HG03460 (cell line): ENCODE results near the gene NEK4.
"Not testable (repeated sequence)": the region's sequence is repeated elsewhere in the genome, so short reads cannot be mapped to it uniquely, and the experiment has no call there.

ENCODE experiments used
- ATAC-seq: cut with Tn5 transposase; IDR thresholded peaks from one replicate; pipeline ENCODE4 v1.9.1; 2021; ENCODE audit not compliant: unreplicated experiment

The NEK4 gene

DNA sequence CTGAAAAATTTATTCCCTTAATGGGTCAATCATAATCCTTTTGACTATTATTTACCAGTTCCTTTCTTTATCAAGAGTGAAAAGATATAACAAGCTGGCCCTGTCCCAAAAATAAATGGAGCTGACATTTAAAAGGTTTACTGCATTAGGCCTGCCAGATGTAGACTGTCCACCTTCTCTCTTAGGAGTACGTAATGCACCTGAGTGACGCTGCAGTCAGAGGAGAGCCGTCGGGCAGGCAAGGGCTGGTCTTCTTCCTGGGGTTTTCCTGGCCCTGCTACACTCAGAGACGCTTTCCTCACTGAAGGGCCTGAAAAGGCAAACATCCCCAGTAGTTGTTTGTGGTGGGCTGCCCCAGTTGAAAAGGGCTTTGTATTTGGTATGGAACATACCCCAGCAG, 27.6 kb downstream of the NEK4 start:
- no peak for ATAC-seq

DNA sequence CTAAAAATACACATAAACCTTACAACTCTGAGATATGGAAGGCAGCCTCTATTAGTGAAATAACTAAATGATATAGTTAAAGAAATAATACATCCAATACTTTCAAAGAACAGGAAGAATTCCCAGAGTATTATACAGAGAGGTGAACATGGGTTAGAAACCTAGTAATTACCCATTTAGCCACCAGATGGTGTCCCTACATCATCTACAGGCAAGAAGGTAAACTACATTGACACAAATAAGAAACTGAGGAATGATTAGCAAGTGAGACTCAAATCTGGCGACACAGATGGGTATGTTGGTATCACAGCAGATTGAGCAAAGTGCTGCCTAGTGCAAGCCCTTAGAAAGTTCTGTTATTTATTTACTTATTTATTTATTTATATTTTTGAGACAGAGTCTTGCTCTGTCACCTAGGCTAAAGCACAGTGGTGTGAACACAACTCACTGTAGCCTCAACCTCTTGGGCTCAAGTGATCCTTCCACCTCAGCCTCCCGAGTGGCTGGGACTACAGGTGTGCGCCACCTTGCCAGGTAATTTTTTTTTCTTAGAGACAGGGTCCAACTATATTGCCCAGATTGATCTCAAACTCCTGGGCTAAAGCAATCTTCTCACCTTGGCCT, 28.2 kb downstream of the NEK4 start:
- no peak for ATAC-seq

DNA sequence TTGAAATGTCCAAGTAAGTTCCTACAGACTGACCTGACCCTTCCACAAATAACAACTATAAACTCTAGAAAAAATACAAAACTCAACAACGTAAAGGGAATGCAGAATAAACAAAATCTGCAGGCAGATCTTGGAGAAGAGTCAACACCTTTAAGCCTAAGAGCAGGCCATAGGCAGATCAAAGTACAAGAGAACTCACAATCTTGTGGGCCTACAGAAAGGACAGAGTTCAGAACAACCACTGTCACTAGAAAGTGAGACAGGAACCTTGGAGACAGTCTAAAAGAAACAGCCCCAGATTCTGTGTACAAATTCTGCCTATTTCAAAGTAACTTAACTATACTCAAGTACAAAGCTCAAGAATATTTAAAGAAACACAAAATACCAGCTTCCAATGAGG, 31.0 kb downstream of the NEK4 start:
- ATAC-seq, result no peak

DNA sequence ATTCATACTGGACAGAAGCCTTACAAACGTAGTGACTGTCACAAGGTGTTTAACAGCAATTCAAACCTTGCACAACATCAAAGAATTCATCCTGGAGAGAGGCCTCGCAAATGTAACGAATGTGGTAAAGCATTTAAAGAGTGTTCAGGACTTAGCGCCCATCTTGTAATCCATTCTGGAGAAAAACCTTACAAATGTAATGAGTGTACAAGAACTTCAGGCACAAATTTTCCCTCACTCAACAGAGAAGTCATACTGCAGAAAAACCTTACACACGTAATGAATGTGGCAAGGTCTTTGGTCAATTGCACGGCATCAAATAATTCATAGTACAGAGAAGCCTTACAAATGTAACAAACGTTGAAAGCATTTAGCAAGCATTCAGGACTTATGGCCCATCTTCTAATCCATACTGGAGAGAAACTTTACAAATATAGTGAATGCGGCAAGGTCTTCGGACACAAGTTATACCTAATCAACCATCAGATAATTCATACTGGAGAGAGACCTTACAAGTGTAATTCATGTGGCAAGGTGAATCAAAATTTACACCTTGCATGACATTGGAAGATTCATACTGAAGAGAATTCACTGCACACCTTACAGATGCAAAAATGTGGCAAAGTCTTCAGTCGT, 37.4 kb downstream of the NEK4 start:
- ATAC-seq, result no peak

DNA sequence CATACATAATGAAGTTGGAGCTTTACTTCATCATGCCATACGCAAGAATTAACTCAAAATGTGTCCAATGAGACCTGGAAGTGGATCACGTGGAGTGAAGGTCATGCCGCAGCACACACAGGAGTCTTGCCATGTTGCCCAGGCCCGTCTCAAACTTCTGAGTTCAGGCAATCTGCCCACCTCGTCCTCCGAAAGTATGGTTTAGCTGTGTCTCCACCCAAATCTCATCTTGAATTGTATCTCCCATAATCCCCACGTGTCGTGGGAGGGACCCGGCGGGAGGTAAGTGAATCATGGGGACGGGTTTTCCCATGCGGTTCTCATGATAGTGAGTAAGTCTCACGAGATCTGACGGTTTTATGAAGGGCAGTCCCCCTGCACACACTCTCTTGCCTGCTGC, 39.1 kb downstream of the NEK4 start:
- ATAC-seq, result no peak

DNA sequence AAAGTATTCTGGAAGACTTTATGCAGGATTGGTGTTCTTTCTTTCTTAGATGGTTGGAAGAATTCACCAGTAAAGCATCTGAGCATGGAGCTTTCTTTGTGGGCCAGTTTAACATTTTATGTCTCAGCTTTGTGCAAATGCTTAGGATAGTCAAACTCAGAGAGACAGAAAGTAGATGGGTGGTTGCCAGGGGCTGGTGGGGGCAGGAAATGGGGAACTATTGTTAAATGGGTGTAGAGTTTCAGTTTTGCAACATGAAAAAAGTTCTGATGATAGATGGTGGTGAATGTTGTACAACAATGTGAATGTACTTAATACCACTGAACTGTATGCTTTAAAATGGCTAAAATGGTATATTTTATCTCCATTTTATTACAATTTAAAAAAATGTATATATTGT, 40.1 kb downstream of the NEK4 start:
- ATAC-seq, result no peak

DNA sequence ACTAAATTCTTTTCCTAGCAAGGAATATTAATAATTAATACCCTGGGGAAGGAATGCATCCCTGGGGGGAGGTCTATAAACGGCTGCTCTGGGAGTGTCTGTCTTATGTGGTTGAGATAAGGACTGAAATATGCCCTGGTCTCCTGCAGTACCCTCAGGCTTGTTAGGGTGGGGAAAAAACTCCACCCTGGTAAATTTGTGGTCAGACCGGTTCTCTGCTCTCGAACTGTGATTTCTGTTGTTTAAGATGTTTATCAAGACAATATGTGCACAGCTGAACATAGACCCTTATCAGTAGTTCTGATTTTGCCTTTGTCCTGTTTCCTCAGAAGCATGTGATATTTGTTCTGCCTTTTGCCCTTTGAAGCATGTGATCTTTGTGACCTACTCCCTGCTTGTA, 42.0 kb downstream of the NEK4 start:
- ATAC-seq, result not testable (repeated sequence)

DNA sequence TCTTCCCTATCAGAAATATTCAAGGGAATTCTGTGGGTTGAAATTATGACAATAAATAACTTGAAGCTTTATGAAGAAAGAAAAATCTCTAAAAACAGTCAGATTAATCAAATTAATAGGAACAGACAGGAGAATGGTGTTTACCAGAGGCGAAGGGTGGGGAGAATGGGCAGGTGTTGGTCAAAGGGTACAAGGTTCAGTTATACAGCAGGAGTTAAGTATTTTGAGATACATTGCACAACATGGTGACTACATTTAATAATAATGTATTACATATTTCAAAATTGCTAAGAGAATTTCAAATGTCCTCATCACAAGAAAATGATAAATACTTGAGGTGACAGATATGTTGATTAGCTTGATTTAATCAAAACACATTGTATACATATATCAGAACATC, 46.2 kb downstream of the NEK4 start:
- ATAC-seq, result no peak

DNA sequence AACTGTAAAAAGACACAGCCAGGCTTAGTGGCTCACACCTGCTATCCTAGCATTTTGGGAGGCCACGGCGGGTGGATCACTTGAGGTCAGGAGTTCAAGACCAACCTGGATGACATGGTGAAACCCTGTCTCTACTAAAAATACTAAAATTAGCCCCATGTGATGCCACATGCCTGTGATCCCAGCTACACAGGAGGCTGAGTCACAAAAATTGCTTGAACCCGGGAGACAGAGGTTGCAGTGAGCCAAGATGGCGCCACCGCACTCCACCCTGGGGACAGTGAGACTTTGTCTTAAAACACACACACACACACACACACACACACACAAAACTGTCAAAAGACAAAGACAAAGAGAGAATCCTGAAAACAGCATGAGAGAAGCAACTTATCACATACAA, 46.8 kb downstream of the NEK4 start:
- ATAC-seq, result no peak

DNA sequence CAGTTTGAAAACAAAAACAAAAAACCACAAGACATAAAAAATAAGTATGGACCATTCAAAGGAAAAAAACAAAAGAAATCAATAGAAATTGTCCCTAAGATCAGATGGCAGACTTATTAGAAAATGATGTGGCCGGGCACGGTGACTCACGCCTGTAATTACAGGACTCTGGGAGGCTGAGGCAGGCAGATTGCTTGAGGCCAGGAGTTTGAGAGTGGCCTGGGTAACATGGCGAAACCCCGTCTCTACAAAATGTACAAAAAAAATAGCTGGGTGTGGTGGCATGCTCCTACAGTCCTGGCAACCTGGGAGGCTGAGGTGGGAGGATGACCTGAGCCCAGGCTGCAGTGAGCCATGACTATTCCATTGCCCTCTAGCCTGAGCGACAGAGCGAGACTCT, 48.2 kb downstream of the NEK4 start:
- no peak for ATAC-seq

DNA sequence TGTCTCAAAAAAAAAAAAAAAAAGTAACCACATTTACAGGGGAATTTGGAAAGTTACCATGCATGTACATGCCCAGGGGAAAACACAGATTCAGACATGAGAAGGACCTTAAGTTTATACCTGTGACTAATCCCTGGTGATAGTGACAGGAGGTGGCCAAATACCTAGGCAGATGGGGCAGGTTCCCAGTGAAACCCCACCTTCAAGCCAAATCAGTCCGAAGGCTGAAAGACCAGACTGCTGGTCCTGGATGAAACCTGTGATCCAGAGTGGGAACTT, 49.1 kb downstream of the NEK4 start:
- no peak for ATAC-seq

DNA sequence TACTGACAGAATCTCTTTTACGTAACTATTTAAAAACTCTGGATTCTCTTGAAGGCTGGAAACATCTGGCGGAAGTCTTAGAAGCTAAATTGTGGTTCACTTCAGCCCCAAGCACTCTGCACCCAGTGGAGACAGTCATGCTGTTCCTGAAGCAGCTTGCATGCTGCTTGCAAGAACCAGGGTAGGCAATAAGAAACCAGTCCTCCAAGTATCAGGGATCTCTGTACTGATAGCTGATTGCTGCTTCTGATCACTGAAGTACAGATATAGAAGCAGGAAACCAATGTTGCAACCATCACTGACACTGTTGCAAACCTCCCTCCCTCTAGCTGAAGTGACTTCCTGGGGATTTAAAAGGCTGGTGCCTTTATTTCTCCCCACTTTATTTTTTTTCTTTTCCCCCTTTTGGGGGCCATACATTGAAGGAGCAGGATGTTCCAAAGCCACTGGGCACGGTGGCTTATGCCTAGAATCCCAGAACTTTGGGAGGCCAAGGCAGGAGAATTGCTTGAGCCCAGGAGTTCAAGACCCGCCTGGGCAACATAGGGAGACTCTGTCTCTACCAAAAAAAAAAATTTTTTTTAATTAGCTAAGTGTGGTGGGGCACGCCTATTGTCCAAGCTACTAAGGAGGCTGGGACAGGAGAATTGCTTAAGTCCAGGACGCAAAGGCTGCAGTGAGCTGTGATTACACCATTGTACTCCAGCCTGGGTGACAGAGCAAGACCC, 49.6 kb downstream of the NEK4 start:
- ATAC-seq, result no peak

DNA sequence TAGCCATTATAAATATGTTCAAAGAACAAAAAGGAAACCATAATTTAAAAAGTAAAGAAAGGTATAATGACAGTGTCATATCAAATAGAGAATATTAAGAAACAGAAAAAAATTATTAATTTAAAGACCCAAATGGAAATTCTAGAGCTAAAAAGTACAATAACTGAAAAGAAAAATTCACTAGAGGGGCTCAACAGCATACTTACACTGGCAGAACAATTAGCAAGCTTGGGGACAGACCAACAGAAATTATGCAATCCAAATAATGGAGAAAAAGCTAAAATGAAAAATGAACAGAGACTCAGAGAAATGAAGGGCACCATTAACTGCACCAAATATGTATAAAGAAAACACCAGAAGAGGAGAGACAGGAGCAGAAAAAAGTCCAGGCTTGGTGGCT, 51.1 kb downstream of the NEK4 start:
- no peak for ATAC-seq

DNA sequence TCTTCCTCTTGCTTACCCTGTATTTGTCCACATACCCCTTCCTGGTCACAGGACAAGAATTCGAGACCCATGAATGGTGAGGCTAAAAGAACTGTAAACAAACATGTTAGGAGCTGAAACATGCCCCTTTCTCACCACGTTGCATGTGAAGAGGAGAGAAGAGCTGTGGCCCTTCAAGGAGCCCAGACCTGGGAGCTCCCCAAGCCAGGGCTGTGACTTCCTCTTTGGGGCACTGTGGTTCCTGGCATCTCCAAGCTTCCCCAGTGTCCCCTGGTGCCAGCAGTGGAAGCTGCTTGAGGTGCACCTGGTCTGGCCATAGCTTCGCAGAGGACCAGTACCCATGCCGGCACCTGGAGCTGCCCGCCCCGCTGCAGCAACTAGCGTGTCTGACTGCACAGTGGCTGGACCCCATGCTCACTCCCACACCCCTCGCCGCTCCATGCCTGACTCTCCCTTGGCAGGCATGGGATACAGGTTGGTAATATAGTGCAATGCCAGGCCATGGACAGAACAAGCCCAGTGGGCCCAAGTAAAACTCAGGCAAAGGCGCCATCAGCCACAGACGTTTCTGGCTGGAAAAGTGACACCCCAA, 54.9 kb downstream of the NEK4 start:
- no peak for ATAC-seq

DNA sequence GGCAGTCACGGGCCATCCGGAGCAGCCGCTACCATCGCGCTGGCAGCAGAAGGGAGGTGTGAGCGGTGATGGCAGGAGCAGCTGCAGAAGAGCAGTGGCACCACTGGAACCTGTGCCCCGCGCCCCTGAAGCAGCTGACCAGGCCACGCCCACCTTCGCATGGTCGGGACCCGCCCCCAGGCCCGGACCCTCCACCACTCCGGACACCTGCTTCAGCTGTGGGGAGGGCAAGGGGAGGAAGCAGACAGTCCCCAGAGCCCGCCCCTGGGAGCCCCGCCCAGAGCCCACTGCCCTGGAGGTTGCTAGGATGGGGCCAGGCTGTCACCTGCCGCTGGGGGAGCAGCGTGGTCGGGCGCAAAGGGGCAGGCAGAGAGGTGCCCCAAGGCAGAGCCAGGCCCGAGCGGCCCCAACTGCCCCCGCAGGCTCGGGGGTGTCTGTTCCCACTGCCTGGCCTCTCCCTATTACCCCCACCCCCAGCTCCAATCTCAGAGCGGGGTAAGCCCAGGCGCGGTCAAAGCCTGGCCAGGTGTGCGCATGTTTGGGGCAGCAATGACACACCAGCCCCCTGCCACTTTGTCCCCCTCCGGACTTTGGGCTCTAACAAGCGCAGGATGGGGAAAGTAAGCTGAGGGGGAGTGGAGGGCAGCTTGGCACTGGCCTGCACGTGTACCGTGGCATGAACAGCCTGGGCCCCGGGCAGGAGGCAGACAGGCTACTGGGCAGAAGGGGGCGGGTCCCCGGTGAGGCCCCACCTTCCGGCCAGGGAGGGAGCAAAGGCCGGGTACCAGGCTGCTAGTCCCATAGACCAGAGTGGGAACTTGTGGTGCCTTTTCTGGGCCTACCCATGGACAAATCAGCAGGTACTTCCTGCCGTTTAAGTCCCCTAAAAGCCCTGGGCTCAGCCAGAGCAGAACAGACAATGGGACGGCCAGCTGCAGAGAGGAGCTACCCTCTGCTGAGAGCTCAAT, 56.1 kb downstream of the NEK4 start:
- no peak for ATAC-seq

DNA sequence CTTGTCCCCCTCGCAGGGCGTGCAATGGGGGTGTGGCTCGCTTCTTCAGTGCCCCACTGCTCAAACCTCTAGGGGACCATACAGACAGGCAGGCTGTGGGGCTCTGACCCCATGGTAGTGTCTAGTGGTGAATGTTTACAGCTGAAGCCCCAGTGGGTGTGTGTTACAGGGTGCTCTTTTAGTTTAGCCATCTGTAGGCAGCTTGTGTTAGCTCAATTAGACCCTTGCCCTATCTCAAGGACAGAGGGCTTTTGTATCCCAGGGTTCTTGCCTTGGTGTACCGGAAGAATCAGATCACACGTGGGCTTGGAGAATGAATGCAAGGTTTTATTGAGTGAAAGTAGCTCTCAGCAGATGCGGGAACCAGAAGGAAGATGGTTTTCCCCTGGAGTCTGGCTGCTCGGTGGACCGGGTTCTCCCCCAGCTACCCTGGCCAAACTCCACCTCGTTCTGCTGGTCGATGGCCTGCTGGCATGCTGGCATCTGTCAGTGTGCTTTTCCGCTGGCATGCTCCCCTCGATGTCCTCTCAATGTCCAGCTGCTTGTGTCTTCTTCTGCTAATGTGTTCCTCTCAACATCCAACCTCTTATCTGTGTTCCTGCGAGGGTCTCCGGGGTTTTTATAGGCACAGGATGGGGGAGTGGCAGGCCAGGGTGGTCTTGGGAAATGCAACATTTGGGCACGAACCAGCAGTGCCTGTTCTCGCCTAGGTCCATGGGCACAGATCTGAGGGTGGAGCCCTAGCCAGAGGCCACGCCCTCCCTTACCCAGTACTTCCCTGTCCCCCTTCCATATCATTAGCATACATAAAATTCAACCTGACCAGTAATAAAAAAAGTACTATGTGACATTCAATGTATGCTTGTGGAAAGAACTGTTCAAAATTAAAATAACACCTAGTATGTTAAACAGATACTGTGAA, 58.2 kb downstream of the NEK4 start:
- no peak for ATAC-seq

DNA sequence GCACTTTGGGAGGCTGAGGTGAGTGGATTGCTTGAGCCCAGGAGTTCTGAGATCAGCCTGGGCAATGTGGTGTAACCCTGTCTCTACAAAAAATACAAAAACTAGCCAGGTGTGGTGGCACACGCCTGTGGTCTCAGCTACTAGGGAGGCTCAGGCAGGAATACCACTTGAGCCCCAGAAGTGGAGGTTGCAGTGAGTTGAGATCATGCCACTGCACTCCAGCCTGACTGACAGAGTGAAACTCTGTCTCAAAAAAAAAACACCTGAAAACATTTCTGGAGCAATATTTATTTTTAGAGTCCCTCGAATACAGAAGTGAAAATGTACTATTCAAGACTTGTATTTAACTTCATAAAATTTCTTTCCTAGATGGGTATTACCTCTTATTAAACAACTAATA, 60.2 kb downstream of the NEK4 start:
- ATAC-seq, result no peak

DNA sequence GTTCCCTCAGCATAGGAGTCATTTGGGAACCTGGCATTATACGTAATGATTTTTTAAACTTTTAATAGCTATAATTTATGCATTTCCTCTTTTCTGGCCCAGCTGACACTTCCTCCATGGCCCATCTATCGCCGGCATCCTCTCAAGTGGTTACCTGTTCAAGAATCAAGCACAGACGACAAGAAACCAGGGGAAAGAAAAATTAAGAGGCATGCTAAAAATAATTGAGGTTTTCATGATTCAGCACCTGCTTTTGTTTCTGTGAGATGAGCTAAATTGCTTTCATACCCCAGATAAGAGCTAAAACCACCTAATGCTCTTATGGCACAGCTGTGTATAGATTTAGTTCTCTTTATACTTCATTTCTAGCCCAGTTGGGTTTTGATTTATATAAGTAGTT, 63.2 kb downstream of the NEK4 start:
- ATAC-seq, result no peak

DNA sequence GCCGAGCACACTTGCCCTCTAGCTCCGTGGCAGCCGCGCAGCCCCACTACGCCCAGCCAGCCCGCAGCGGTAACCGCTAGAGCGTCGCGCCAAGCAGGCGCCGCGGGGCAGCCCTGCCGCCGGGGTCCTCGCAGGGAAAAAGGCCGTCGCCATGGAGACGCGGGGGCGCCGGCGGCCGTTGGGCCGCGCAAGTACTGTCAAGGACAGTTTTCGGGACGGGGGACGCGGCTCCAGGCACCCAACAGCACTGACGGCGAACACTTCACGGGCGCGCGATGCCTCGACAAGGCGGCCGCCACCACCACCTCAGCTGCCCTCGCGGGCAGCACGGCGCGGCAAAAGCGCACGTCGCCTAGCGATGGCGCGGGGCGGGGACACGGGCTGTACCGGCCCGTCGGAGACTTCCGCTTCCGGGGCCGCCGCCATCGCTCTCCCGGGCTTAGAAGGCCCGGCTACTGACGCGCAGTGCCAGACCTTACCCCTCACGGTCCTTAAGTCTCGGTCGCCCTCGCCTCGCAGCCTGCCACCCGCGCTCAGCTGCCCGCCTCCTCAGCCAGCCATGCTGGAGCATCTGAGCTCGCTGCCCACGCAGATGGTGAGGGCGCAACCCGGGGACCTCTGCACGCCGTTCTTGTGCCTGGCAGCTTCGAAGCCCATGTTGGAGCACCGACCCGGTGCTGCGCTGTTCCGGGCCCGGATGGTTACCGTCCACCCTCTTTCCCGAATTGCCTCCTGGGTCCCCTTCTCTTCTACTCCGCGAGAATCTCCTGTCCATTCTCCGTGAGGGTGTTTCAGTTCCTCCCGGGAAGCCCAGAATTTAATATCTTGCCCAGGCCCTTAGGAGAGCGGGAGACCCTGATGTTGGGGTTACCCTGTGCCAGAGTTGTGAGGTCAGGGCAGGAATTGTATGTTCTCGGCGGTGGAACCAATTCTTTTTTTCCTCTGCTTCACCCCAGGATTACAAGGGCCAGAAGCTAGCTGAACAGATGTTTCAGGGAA, 64.8 kb downstream of the NEK4 start, which contains the start of the genes GLT8D1 and SPCS1:
GLT8D1 (minus strand) TSS at position 104 of the 999 bp plus-strand sequence. CDS start 5,331 bp downstream, outside the sequence.
SPCS1 (plus strand) TSS at position 419 of the 999 bp plus-strand sequence; CDS start at position 560, 141 bp downstream.
- peak; percentile 82 for ATAC-seq
